ENCODE measurements around the gene VEZT.
A peak's percentile ranks its signal among the peaks of the same experiment; 100 is the strongest.
"Not testable (repeated sequence)": the region's sequence is repeated elsewhere in the genome, so short reads cannot be mapped to it uniquely, and the experiment has no call there.

VEZT gene

GRCh38 chr12:95217377-95218149, at the start of gene VEZT, which contains the start of gene FGD6:
TSS of gene VEZT (plus strand) at chr12:95217807. CDS start at chr12:95217851, 44 bp downstream.
TSS of gene FGD6 (minus strand) at chr12:95217467. CDS start at chr12:95217240, 227 bp downstream.
- DNase-seq, result peak; percentile 91 to 95 (median 95)

GRCh38 chr12:95168746-95169145, 48.9 kb upstream of the VEZT start:
- DNase-seq, result no peak

GRCh38 chr12:95169368-95169767, 48.2 kb upstream of the VEZT start:
- no peak for DNase-seq

GRCh38 chr12:95173392-95174251, 44.0 kb upstream of the VEZT start:
- DNase-seq, result no peak

- no peak for DNase-seq
Measured at GRCh38 chr12:95177201-95177768, 40.3 kb upstream of the VEZT start.

- DNase-seq, result no peak
Measured at GRCh38 chr12:95178136-95178535, 39.5 kb upstream of the VEZT start.

- DNase-seq, result no peak
Measured at GRCh38 chr12:95179011-95179410, 38.6 kb upstream of the VEZT start.

- DNase-seq, result no peak
Measured at GRCh38 chr12:95181103-95181502, 36.5 kb upstream of the VEZT start.

- no peak for DNase-seq
Measured at GRCh38 chr12:95182868-95183415, 34.7 kb upstream of the VEZT start.

GRCh38 chr12:95184121-95184520, 33.5 kb upstream of the VEZT start:
- no peak for DNase-seq

- no peak for DNase-seq
Measured at GRCh38 chr12:95185072-95185471, 32.5 kb upstream of the VEZT start.

GRCh38 chr12:95185854-95186253, 31.8 kb upstream of the VEZT start:
- no peak for DNase-seq

GRCh38 chr12:95187865-95188415, 29.7 kb upstream of the VEZT start:
- no peak for DNase-seq

- DNase-seq, result no peak
Measured at GRCh38 chr12:95191060-95191696, 26.4 kb upstream of the VEZT start.

GRCh38 chr12:95192271-95192670, 25.3 kb upstream of the VEZT start:
- DNase-seq, result no peak

- no peak for DNase-seq
Measured at GRCh38 chr12:95193139-95193538, 24.5 kb upstream of the VEZT start.

- DNase-seq, result no peak
Measured at GRCh38 chr12:95195122-95195521, 22.5 kb upstream of the VEZT start.

- DNase-seq, result not testable (repeated sequence)
Measured at GRCh38 chr12:95196875-95197569, 20.6 kb upstream of the VEZT start.

- no peak for DNase-seq
Measured at GRCh38 chr12:95197636-95198035, 20.0 kb upstream of the VEZT start.

- no peak for DNase-seq
Measured at GRCh38 chr12:95198914-95199313, 18.7 kb upstream of the VEZT start.

GRCh38 chr12:95200128-95200894, 17.3 kb upstream of the VEZT start:
- no peak for DNase-seq

All from activated CD4-positive, CD25-positive, alpha-beta regulatory T cell (primary cell).